GM21526 (cell line): Measurements from ENCODE around the gene TRMT1.

Experiments
- ATAC-seq: cut with Tn5 transposase; IDR thresholded peaks from one replicate; pipeline ENCODE4 v1.9.1; 2021; ENCODE audit warnings: moderate library complexity; ENCODE audit not compliant: unreplicated experiment, low FRiP score

TRMT1 gene

DNA sequence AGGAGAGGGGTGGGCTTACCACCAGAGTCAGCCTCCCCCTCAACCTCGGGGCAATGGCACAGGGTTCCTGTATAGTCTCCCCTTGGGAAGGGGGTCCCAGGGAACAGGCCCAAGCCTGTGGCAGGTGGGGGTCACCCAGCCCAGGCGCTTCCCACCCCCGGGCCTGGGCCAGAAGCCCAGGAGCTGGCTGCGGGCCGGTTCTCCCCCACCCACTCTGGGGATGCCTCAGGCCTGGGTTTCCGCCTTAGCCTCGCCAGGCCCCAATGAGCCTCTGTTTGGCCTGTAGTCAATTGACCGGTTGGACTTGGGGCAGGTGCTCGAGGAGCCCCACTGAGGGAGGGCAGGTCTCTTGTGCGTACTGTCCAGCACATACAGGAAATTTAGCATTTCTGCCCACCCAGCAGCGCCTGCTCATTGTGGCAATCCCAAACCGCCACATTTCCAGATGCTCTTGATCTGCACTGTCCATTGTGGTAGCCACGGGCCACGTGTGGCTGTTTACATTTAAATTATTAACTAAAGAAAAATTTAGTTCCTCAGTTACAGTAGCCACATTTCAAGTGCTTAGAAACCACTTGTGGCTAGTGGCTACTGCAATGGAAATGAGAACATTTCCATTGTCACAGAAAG, 23.8 kb downstream of the TRMT1 start:
- ATAC-seq = no peak

DNA sequence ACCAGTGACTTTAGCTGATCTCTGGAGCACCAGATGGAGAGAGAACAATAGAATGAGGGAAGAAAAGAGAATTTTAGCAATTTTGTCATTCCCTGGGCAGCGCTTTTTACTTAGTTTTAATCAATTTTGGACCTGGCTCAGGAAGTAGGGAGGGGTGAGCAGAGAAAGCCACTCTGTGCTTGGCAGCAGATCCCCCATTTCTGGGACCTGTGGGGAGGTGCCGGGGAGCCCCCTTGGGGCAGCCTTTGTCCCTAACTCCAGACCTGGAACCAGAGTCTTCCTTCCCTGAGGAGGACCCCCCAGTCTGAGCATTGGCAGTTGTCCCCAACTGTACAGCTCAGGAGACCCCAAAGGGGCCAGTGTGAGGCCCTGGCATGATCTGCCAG, 24.4 kb downstream of the TRMT1 start:
- ATAC-seq = no peak

- no peak for ATAC-seq
Measured at GRCh38 chr19:13091400-13092157, 25.0 kb downstream of the TRMT1 start.

GRCh38 chr19:13090511-13091231, 25.9 kb downstream of the TRMT1 start:
- ATAC-seq = no peak

DNA sequence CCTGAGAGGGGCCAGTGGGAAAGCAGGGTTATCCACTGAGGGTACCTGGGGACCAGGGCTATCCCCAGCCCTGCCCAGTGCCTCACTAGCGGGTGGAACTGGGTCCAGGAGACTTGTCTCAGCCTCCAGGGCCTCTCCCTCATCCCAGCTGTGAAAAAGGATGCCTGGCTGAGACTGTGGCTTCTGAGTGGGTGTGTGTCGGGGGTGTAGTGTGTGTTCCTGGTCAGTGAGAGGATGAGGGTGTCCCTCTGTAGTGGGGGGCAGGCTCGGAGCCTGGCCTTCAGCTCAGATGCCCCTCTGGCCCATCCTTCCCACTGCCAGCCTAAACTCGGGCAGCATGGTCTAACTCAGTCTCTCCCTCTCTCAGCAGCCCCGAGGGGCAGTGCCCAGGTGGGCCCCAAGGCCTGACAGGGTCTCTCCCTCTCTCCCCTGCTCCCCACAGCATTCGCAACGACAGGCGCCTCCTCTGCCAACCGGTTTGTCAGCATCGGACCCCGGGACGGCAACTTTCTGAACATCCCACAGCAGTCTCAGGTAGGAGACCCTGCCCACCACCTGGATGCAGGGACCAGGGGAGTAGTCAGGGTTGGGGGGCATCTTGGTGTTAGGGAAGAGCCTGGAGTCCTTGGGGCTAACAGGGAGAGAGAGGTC, 26.6 kb downstream of the TRMT1 start:
- no peak for ATAC-seq

DNA sequence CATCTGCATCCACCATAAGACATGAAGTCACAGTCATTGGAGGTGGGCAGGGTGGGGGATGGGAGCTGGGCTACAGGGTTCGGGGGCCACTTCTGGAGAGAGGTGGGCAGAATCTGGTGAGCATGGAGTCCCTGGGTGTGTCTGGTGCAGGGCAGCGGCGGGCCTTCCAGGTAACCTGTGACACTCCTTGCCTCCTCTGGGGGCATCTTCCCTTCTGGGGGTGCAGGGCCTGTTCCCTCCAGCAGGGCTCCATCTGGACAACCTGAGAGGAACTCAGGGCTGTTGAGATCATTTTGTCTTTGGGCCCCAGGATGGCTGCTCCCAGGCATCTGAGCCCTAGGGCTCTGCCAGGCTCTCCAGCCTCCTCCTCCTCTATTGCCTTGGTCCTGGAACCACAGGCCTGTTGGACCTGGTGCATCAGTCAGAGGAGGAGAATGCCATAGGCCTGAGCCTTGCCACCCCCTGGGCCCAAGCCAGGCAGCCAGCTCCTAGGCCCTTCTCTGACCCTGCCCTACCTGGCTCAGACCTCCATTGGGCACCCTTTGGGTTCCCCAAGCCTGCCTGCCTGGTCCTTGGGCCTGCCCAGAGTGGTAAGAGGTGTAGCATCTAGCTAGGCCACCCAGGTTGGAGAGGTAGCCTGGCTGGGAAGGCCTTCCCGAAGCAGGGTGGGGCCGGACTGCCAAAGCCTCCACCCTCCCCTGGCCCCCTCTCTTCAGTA, 27.2 kb downstream of the TRMT1 start:
- no peak for ATAC-seq

DNA sequence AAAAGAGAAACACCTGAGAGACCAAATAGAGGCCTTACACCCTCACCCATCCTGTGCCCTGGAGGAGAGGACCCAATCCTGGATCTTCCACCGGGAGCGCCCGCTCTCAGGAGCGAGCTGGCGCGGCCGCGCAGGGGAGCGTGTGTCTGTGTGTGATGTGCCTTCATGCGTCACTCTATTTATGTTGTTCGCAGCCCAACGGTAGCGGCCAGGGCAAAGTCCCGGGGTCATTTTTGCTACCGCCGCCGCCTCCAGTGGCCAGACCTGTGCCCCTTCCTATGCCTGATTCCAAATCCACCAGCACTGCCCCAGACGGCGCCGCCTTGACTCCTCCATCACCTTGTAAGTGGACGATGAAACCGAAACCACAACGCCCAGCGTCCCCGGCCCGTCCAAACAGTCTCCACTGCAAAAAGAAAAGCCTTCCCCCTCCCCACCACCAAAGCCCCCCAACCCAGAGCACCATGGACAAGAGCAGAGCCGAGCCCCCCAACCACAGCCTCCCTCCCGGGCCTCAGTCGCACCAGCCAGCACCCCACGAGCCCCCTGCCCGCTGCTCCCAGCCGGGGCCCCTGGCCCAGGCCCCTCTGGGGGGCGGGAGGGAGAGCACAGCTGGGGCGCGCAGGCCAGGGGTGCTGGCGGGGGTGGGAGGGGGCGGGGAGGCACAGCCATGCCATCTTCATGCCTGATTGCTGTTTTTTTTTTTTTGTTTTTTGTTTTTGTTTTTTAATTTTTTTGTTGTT, 28.6 kb downstream of the TRMT1 start:
- ATAC-seq = no peak

- no peak for ATAC-seq
Measured at GRCh38 chr19:13087295-13087694, 29.2 kb downstream of the TRMT1 start.

GRCh38 chr19:13086341-13086740, 30.2 kb downstream of the TRMT1 start:
- no peak for ATAC-seq

DNA sequence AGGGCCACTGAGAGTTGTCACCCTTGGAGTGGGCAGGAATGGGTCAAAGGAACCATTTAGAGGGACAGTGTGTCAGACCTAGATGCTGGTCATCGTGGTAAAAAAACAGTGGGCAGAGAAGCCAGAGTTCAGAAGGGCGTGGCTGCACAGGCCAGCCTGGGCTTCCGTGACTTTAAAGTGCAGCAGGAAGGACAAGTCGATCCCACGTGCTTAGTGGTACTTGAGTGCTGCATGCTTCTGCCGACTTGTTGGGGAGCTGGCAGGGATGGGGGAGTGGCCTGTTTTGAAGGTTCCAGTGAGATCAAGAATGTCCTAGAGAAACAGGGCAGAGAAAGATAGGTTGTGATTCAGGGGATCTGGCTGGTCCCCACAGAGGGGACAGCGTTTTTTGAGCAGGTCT, 30.9 kb downstream of the TRMT1 start:
- ATAC-seq = no peak

DNA sequence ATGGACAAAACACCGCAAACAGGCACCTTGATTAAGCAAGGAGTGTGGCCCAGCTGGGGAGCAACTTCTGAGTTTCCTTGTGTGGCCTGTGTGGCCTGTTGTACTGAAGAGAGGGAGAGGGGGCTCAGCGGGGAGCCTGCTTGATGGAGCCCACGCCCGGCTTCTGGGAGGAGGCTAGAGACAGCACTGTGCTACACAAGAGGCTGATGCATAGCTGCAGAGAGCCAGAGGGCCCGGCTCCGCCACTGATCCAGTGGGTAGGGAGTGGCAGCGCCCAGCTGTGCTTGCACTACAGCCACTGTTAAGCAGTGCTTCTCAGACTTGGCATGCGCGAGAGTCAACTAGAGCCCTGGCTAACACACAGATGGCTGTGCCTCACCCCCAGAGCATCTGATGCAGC, 32.9 kb downstream of the TRMT1 start:
- ATAC-seq = no peak

DNA sequence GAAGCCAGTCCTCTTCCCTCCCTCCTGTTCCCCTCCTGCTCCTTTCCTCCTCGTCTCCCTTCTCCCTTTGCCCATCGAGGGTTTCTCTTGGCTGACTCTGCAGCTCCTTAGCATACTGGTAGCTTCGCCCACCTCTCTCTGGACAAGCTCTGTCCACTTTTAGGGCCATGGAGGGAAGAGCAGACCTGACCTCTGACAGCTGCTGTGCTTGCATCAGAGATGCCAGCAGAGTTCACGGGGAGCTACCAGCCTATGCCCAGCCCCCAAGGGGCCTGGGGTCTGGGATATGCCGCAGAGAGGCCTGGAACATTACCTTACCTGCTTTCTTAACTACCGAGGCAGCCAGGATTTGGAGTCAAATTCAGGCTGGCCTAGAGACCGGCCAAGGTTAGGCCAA, 33.5 kb downstream of the TRMT1 start:
- ATAC-seq = no peak

- ATAC-seq = no peak
Measured at GRCh38 chr19:13082192-13083007, 34.1 kb downstream of the TRMT1 start.

- ATAC-seq = no peak
Measured at GRCh38 chr19:13079542-13079986, 37.0 kb downstream of the TRMT1 start.

GRCh38 chr19:13078897-13079541, 37.5 kb downstream of the TRMT1 start:
- ATAC-seq = no peak

GRCh38 chr19:13078381-13078780, 38.2 kb downstream of the TRMT1 start:
- ATAC-seq = no peak

DNA sequence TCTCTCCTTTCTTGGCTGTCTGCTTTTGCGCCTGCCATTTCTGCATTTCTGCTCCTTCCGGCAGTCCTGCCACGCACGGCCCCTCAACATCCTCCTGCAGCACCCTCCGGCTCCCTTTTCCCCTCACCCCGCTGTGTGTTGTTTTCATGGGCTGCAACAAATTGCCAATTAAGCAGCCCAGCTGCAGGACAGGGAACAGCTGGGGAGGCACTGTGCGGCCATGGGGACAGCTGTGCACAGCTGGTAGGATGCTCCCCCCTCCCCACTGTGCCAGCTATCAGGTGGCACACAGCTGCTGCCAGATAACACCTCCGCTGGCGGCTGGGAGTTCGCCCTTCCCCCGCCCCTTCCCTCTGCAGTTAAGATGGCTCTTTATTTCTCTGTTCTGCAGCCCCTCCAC, 39.3 kb downstream of the TRMT1 start:
- ATAC-seq = no peak

- ATAC-seq = no peak
Measured at GRCh38 chr19:13076787-13077186, 39.8 kb downstream of the TRMT1 start.

- no peak for ATAC-seq
Measured at GRCh38 chr19:13076320-13076719, 40.2 kb downstream of the TRMT1 start.
